Epithelial cell of esophagus (primary cell): ENCODE data around the gene TAPT1.

Source experiments
- DNase-seq: peaks from one replicate; pipeline ENCODE4 v3.0.0; 2010; ENCODE audit warnings: low read depth
- H3K4me3 ChIP-seq: 2 replicates; pipeline ENCODE4 v1.5.1; 2011; ENCODE audit warnings: mild to moderate bottlenecking, low read length, control low read depth
- TF ChIP-seq, protein P1 (sequence below): IDR thresholded peaks from 2 replicates; pipeline ENCODE4 v1.5.1; 2011; ENCODE audit warnings: low read depth, mild to moderate bottlenecking, low read length, control low read depth, inconsistent platforms; ENCODE audit not compliant: insufficient read depth; ENCODE audit errors: missing control alignments

Gene TAPT1

DNA sequence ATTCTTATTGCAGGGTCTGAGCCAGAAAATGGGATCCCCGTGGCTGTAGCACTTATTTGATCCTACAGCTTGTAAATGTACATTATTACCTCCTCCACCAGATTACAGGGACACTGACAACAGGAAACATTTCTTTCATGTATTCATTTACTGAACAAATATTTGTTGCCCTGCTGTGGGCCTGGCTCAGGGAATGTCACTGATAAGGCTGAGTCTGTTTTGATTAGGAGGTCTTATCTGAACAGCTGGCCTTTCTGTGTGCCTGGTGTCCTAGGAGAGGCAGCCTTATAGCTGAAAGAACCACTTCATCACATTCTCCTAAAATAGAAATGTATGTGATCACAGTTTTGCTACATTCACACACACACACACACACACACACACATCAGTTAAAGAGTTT is 96.9 kb downstream of the TAPT1 start:
- H3K4me3 ChIP-seq = no peak overlapping the region
- no peak for DNase-seq
- TF ChIP-seq, protein P1, sequence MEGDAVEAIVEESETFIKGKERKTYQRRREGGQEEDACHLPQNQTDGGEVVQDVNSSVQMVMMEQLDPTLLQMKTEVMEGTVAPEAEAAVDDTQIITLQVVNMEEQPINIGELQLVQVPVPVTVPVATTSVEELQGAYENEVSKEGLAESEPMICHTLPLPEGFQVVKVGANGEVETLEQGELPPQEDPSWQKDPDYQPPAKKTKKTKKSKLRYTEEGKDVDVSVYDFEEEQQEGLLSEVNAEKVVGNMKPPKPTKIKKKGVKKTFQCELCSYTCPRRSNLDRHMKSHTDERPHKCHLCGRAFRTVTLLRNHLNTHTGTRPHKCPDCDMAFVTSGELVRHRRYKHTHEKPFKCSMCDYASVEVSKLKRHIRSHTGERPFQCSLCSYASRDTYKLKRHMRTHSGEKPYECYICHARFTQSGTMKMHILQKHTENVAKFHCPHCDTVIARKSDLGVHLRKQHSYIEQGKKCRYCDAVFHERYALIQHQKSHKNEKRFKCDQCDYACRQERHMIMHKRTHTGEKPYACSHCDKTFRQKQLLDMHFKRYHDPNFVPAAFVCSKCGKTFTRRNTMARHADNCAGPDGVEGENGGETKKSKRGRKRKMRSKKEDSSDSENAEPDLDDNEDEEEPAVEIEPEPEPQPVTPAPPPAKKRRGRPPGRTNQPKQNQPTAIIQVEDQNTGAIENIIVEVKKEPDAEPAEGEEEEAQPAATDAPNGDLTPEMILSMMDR = no peak

- no peak overlapping the region for H3K4me3 ChIP-seq
- no peak for DNase-seq
- TF ChIP-seq, protein P1 = no peak
Observed at GRCh38 chr4:16126714-16127113, 99.6 kb downstream of the TAPT1 start.

- no peak for DNase-seq
- no peak overlapping the region for H3K4me3 ChIP-seq
- TF ChIP-seq, protein P1 = no peak
Observed at GRCh38 chr4:16125571-16126445, 100.5 kb downstream of the TAPT1 start.

DNA sequence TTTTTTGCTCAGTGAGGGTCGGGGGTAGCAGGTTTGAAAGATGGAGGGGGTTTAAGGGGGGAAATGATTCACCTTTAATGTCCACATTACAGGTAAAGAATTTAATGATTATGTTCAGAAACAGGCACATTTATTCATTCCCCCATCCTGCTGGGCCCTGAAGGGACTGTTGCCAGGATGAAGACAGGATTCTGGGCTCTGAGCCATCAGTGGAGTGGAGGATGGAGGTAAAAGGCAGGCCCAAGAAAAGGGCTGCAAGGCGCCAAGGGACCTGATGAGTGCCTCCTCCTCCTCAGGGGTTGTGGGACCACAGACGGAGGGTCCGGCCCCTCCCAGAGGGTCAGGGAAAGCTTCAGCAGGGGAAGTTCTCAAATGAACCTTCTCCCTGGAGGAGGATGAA is 102.0 kb downstream of the TAPT1 start:
- no peak overlapping the region for H3K4me3 ChIP-seq
- TF ChIP-seq, protein P1 = no peak
- DNase-seq = no peak

- no peak overlapping the region for H3K4me3 ChIP-seq
- no peak for DNase-seq
- TF ChIP-seq, protein P1 = no peak
Observed at GRCh38 chr4:16123356-16124084, 102.8 kb downstream of the TAPT1 start.

GRCh38 chr4:16122784-16123183 is 103.5 kb downstream of the TAPT1 start:
- DNase-seq = no peak
- no peak overlapping the region for H3K4me3 ChIP-seq
- TF ChIP-seq, protein P1 = no peak
